ENCODE measurements around the gene MAPKAPK2. TPM values are rescaled to one million over a fixed set of nuclear protein-coding genes. Genes with fewer than 3 reads are reported as not detected.
A peak's percentile ranks its signal among the peaks of the same experiment; 100 is the strongest.

The MAPKAPK2 gene
- total RNA-seq, 1 donor from 2014 or later = 51.1 TPM

- no peak for TF ChIP-seq CTCF (IDR thresholded peaks at IDR 0.05)
- no peak for TF ChIP-seq POLR2A (IDR thresholded peaks at IDR 0.05)
- TF ChIP-seq POLR2AphosphoS5 (IDR thresholded peaks at IDR 0.05; ENCODE audit: insufficient read depth in 1 of 2, low read depth in 1 of 2) = no peak
- Histone ChIP-seq H3K4me1 (peaks cover 58% of the 10 kb centered on the region), H3K9me3 (no peaks in the 10 kb centered on the region), H3K4me3 (peak overlapping the region; percentile 63 to 94), H3K27me3 (no peaks in the 10 kb centered on the region), H3K36me3 (no peaks in the 10 kb centered on the region), H3K27ac (peak overlapping the region; percentile 98)
- DNase-seq (ENCODE audit: extremely low spot score in 2 of 2) = no peak
- intact Hi-C loops (cut with DNase I) = loop anchor here (5.0 kb wide), 1 partner anchor 37 kb away; no protein-coding TSS in a partner anchor
These were observed 646 bp downstream of the MAPKAPK2 start for GRCh38 chr1:206685334-206685768.

GRCh38 chr1:206685769-206686477 lies 1.2 kb downstream of the MAPKAPK2 start:
- no peak for DNase-seq (ENCODE audit: extremely low spot score in 2 of 2)
- Histone ChIP-seq H3K4me3 (peak overlapping the region; percentile 63 to 94), H3K4me1 (peaks cover 63% of the 10 kb centered on the region), H3K27me3 (no peaks in the 10 kb centered on the region), H3K9me3 (no peaks in the 10 kb centered on the region), H3K27ac (peak overlapping the region; percentile 98), H3K36me3 (no peaks in the 10 kb centered on the region)
- intact Hi-C loops (cut with DNase I) = loop anchor here (5.0 kb wide), 1 partner anchor 36 kb away; no protein-coding TSS in a partner anchor
- TF ChIP-seq POLR2AphosphoS5 (IDR thresholded peaks at IDR 0.05; ENCODE audit: insufficient read depth in 1 of 2, low read depth in 1 of 2) = peak in 1 of 2 donors; percentile 50
- TF ChIP-seq CTCF (IDR thresholded peaks at IDR 0.05) = no peak
- TF ChIP-seq POLR2A (IDR thresholded peaks at IDR 0.05) = no peak

- Histone ChIP-seq H3K4me3 (peak overlapping the region; percentile 63 to 94), H3K27ac (peak overlapping the region; percentile 98), H3K9me3 (no peaks in the 10 kb centered on the region), H3K4me1 (peaks cover 71% of the 10 kb centered on the region), H3K36me3 (no peaks in the 10 kb centered on the region), H3K27me3 (no peaks in the 10 kb centered on the region)
- TF ChIP-seq POLR2AphosphoS5 (IDR thresholded peaks at IDR 0.05; ENCODE audit: insufficient read depth in 1 of 2, low read depth in 1 of 2) (no peak), CTCF (IDR thresholded peaks at IDR 0.05) (no peak), POLR2A (IDR thresholded peaks at IDR 0.05) (no peak)
- DNase-seq (ENCODE audit: extremely low spot score in 2 of 2) = no peak
- intact Hi-C loops (cut with DNase I) = loop anchor here (5.0 kb wide), 1 partner anchor 36 kb away; no protein-coding TSS in a partner anchor
These were observed 2.0 kb downstream of the MAPKAPK2 start for GRCh38 chr1:206686478-206687249.

- TF ChIP-seq CTCF (IDR thresholded peaks at IDR 0.05) (no peak), POLR2AphosphoS5 (IDR thresholded peaks at IDR 0.05; ENCODE audit: insufficient read depth in 1 of 2, low read depth in 1 of 2) (no peak), POLR2A (IDR thresholded peaks at IDR 0.05) (no peak)
- peaks cover 78% of the 10 kb centered on the region for H3K4me1 ChIP-seq
- H3K4me3 ChIP-seq = peak overlapping the region; percentile 63 to 94
- peak overlapping the region; percentile 98 for H3K27ac ChIP-seq
- H3K9me3 ChIP-seq = no peaks in the 10 kb centered on the region
- intact Hi-C loops (cut with DNase I) = loop anchor here (5.0 kb wide), 1 partner anchor 35 kb away; no protein-coding TSS in a partner anchor
- DNase-seq (ENCODE audit: extremely low spot score in 2 of 2) = no peak
- H3K36me3 ChIP-seq = no peaks in the 10 kb centered on the region
- no peaks in the 10 kb centered on the region for H3K27me3 ChIP-seq
These were observed 2.7 kb downstream of the MAPKAPK2 start for GRCh38 chr1:206687251-206687914.
